Measurements from ENCODE around the gene DBET. TPM values are rescaled to one million over a fixed set of nuclear protein-coding genes. Genes with fewer than 3 reads are reported as not detected.
"Not testable (repeated sequence)": the region's sequence is repeated elsewhere in the genome, so short reads cannot be mapped to it uniquely, and the experiment has no call there.

Gene DBET
- total RNA-seq (2014; rRNA removed; shearing (Covaris generic)) = not detected in 2 replicates

- not testable (repeated sequence) for H3K4me1 ChIP-seq; H3K36me3 ChIP-seq; H3K9me3 ChIP-seq (replicated peaks); H3K4me3 ChIP-seq; H3K27ac ChIP-seq; H3K27me3 ChIP-seq; DNase-seq
Measured at GRCh38 chr4:190064342-190064741, at the start of gene DBET. DBET (plus strand) TSS chr4:190064502.

GRCh38 chr4:190014771-190015537 is 49.3 kb upstream of the DBET start:
- Histone ChIP-seq H3K4me1 (no peaks in the 10 kb centered on the region), H3K36me3 (no peaks in the 10 kb centered on the region), H3K9me3 (replicated peaks) (no peaks in the 10 kb centered on the region), H3K27ac (no peak overlapping the region), H3K4me3 (no peak overlapping the region), H3K27me3 (no peaks in the 10 kb centered on the region)
- DNase-seq = no peak

GRCh38 chr4:190015538-190016368 is 48.5 kb upstream of the DBET start:
- Histone ChIP-seq H3K27me3 (no peaks in the 10 kb centered on the region), H3K4me1 (no peaks in the 10 kb centered on the region), H3K27ac (no peak overlapping the region), H3K4me3 (no peak overlapping the region), H3K9me3 (replicated peaks) (no peaks in the 10 kb centered on the region), H3K36me3 (no peaks in the 10 kb centered on the region)
- DNase-seq = no peak

GRCh38 chr4:190016369-190017289 is 47.7 kb upstream of the DBET start:
- no peaks in the 10 kb centered on the region for H3K4me1 ChIP-seq
- no peak for DNase-seq
- no peaks in the 10 kb centered on the region for H3K36me3 ChIP-seq
- H3K27me3 ChIP-seq = no peaks in the 10 kb centered on the region
- no peak overlapping the region for H3K4me3 ChIP-seq
- no peaks in the 10 kb centered on the region for H3K9me3 ChIP-seq (replicated peaks)
- no peak overlapping the region for H3K27ac ChIP-seq

- Histone ChIP-seq H3K27me3 (no peaks in the 10 kb centered on the region), H3K4me3 (no peak overlapping the region), H3K27ac (no peak overlapping the region), H3K9me3 (replicated peaks) (no peaks in the 10 kb centered on the region), H3K4me1 (no peaks in the 10 kb centered on the region), H3K36me3 (no peaks in the 10 kb centered on the region)
- no peak for DNase-seq
Measured at GRCh38 chr4:190017357-190018200, 46.7 kb upstream of the DBET start.

GRCh38 chr4:190018201-190018920 is 45.9 kb upstream of the DBET start:
- Histone ChIP-seq H3K4me1 (no peaks in the 10 kb centered on the region), H3K4me3 (no peak overlapping the region), H3K27ac (no peak overlapping the region), H3K9me3 (replicated peaks) (no peaks in the 10 kb centered on the region), H3K27me3 (no peaks in the 10 kb centered on the region), H3K36me3 (no peaks in the 10 kb centered on the region)
- DNase-seq = no peak

- Histone ChIP-seq H3K4me1 (no peaks in the 10 kb centered on the region), H3K4me3 (no peak overlapping the region), H3K27me3 (no peaks in the 10 kb centered on the region), H3K36me3 (no peaks in the 10 kb centered on the region), H3K27ac (no peak overlapping the region), H3K9me3 (replicated peaks) (no peaks in the 10 kb centered on the region)
- DNase-seq = no peak
Measured at GRCh38 chr4:190019023-190019858, 45.1 kb upstream of the DBET start.

GRCh38 chr4:190019859-190020463 is 44.3 kb upstream of the DBET start:
- not testable (repeated sequence) for H3K27ac ChIP-seq; H3K36me3 ChIP-seq; H3K4me3 ChIP-seq; H3K27me3 ChIP-seq; H3K4me1 ChIP-seq; H3K9me3 ChIP-seq (replicated peaks); DNase-seq

- DNase-seq = no peak
Measured at GRCh38 chr4:190020790-190021717, 43.2 kb upstream of the DBET start.

GRCh38 chr4:190021973-190022372 is 42.3 kb upstream of the DBET start:
- not testable (repeated sequence) for H3K27ac ChIP-seq; H3K9me3 ChIP-seq (replicated peaks); DNase-seq; H3K4me3 ChIP-seq; H3K4me1 ChIP-seq; H3K36me3 ChIP-seq; H3K27me3 ChIP-seq

More at GRCh38 chr4:190020790-190021717, 43.2 kb upstream of the DBET start:
- Histone ChIP-seq H3K27ac (no peak overlapping the region), H3K9me3 (replicated peaks) (no peaks in the 10 kb centered on the region), H3K27me3 (no peaks in the 10 kb centered on the region), H3K4me1 (no peaks in the 10 kb centered on the region), H3K36me3 (no peaks in the 10 kb centered on the region), H3K4me3 (no peak overlapping the region)

- H3K9me3 ChIP-seq (replicated peaks); H3K27me3 ChIP-seq; H3K4me1 ChIP-seq; H3K36me3 ChIP-seq; H3K4me3 ChIP-seq; H3K27ac ChIP-seq; DNase-seq: not testable (repeated sequence)
Measured at GRCh38 chr4:190022614-190023281, 41.6 kb upstream of the DBET start.

Data from SJCRH30 (cell line).